C4-2B (cell line): ENCODE results near the gene NOXA1.

Experiments
- CTCF ChIP-seq: fragments of 450-650 bp; conservative IDR thresholded peaks from 2 replicates; pipeline ENCODE4 v1.5.1; 2017; ENCODE audit warnings: mild to moderate bottlenecking
- ZFX ChIP-seq: fragments of 450-650 bp; IDR thresholded peaks from 2 replicates; pipeline ENCODE4 v1.6.1; 2017

- TF ChIP-seq CTCF: no peak
- no peak for TF ChIP-seq ZFX
These were observed 51.1 kb downstream of the NOXA1 start for GRCh38 chr9:137474271-137474670.
